WTC11 (cell line): Measurements from ENCODE around the gene DTNA.

Experiments
- ETV6 ChIP-seq: sonication (generic); formaldehyde crosslinking; IDR thresholded peaks from 2 replicates; pipeline ENCODE4 v1.8.1; 2022; ENCODE audit warnings: mild to moderate bottlenecking, missing genetic modification reagents
- MYBL2 ChIP-seq: sonication (generic); formaldehyde crosslinking; IDR thresholded peaks from 2 replicates; pipeline ENCODE4 v1.8.1; 2023; ENCODE audit warnings: mild to moderate bottlenecking, moderate library complexity, missing genetic modification reagents
- USF2 ChIP-seq: sonication (generic); formaldehyde crosslinking; IDR thresholded peaks from 2 replicates; pipeline ENCODE4 v1.8.1; 2023; ENCODE audit warnings: mild to moderate bottlenecking, missing genetic modification reagents, moderate library complexity
- TF ChIP-seq, protein P1 (sequence below): fragments of 200-600 bp; IDR thresholded peaks from 2 replicates; pipeline ENCODE4 v1.8.0; 2022; ENCODE audit warnings: antibody characterized with exemption
- TF ChIP-seq, protein P2 (sequence below): fragments of 250-450 bp; sonication (Bioruptor Pico); IDR thresholded peaks from 2 replicates; pipeline ENCODE4 v2.1.2; 2022; ENCODE audit warnings: mild to moderate bottlenecking, moderate library complexity
- TF ChIP-seq, protein P3 (sequence below): sonication (generic); formaldehyde crosslinking; IDR thresholded peaks from 2 replicates; pipeline ENCODE4 v1.8.0; 2022; ENCODE audit warnings: mild to moderate bottlenecking, missing genetic modification reagents

GRCh38 chr18:34848695-34849094 is 138.6 kb downstream of the DTNA start:
- TF ChIP-seq USF2 (CRISPR knock-in tag) (no peak), MYBL2 (no peak), ETV6 (CRISPR knock-in tag) (no peak)
- TF ChIP-seq, protein P1, sequence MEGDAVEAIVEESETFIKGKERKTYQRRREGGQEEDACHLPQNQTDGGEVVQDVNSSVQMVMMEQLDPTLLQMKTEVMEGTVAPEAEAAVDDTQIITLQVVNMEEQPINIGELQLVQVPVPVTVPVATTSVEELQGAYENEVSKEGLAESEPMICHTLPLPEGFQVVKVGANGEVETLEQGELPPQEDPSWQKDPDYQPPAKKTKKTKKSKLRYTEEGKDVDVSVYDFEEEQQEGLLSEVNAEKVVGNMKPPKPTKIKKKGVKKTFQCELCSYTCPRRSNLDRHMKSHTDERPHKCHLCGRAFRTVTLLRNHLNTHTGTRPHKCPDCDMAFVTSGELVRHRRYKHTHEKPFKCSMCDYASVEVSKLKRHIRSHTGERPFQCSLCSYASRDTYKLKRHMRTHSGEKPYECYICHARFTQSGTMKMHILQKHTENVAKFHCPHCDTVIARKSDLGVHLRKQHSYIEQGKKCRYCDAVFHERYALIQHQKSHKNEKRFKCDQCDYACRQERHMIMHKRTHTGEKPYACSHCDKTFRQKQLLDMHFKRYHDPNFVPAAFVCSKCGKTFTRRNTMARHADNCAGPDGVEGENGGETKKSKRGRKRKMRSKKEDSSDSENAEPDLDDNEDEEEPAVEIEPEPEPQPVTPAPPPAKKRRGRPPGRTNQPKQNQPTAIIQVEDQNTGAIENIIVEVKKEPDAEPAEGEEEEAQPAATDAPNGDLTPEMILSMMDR = no peak
- TF ChIP-seq, protein P2, sequence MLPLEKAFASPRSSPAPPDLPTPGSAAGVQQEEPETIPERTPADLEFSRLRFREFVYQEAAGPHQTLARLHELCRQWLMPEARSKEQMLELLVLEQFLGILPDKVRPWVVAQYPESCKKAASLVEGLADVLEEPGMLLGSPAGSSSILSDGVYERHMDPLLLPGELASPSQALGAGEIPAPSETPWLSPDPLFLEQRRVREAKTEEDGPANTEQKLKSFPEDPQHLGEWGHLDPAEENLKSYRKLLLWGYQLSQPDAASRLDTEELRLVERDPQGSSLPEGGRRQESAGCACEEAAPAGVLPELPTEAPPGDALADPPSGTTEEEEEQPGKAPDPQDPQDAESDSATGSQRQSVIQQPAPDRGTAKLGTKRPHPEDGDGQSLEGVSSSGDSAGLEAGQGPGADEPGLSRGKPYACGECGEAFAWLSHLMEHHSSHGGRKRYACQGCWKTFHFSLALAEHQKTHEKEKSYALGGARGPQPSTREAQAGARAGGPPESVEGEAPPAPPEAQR (CRISPR knock-in tag) = no peak
- TF ChIP-seq, protein P3, sequence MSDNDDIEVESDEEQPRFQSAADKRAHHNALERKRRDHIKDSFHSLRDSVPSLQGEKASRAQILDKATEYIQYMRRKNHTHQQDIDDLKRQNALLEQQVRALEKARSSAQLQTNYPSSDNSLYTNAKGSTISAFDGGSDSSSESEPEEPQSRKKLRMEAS = no peak
